Measurements from ENCODE around the gene OXLD1.

OXLD1 gene

DNA sequence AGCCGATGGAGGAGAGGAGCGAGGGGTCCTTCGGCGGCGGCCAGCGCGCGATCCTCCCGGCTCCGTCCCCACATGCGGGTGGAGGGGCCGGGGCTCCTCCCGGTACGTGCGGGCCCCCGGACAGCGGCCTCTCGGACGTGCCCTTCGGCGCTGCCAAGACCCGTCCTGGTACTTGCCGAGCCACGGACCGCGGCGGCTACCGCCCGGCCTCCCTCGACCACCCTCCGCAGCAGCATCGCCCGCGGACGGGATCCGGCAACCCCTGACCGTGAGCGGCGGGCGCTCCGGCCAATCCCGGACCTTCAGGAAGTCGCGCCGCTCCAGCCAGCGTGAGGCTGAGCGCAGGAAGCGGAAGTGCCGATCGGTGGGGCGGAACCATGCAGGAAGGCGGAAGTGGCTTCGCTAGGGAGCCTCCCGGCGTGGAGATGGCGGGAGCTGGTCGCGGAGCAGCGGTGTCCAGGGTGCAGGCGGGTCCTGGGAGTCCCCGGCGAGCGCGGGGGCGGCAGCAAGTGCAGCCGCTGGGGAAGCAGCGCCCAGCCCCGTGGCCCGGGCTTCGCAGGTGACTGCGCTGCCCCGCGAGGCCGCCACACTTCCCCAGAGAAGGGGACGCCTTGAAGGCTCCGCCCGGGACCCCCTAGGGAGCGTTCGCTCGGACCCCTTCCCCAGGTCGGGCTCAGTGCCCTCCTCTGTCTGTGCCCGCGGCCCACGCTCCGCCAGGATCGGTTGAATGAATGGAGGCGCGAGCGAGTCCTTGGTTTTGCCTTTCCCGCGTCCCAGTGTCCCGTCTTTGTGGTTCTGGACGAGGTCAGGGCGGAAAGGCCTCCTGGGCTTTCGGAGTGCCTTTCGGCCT, at the start of gene OXLD1, which contains the start of gene CCDC137:
TSS of gene OXLD1 (minus strand) at position 264 of the 850 bp plus-strand sequence. CDS start at position 236, 28 bp downstream.
TSS of gene CCDC137 (plus strand) at position 396 of the 850 bp plus-strand sequence. CDS start at position 426, 30 bp downstream.
- peak; percentile 86 for DNase-seq (ENCODE audit: low read depth)

GRCh38 chr17:81715107-81715871, 48.9 kb upstream of the OXLD1 start:
- DNase-seq (ENCODE audit: low read depth), result no peak

DNA sequence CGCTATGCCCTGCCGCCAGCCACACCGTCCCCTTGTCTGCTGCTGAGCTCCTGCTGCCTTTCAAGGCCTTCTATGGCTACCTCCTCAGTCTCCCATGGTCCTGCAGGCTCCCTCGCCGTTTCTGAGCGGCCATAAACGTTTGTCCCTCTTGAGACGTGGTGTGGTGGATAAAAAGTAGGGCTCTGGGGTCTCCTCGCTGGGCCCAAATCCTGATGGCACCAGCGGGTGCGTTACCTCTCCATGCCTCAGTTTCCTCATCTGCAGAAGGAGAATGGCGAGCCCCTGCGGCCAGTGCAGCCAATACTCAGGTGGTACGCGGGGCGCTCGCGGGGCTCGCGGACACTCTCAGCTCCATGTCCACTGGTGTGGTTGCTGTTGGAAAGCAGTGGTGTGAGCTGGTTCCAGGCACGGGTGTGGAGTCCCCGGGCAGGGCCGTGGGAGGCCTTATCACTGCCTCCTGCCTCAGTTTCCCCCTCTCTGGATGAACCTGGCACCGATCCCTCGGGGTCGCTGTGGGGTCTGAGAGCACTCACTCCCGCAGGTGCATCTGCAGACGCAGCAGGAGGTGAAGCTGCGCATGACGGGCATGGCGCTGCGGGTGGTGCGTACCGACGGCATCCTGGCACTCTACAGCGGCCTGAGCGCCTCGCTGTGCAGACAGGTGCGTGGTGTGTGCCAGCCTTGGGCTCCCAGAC, 48.2 kb upstream of the OXLD1 start:
- no peak for DNase-seq (ENCODE audit: low read depth)

DNA sequence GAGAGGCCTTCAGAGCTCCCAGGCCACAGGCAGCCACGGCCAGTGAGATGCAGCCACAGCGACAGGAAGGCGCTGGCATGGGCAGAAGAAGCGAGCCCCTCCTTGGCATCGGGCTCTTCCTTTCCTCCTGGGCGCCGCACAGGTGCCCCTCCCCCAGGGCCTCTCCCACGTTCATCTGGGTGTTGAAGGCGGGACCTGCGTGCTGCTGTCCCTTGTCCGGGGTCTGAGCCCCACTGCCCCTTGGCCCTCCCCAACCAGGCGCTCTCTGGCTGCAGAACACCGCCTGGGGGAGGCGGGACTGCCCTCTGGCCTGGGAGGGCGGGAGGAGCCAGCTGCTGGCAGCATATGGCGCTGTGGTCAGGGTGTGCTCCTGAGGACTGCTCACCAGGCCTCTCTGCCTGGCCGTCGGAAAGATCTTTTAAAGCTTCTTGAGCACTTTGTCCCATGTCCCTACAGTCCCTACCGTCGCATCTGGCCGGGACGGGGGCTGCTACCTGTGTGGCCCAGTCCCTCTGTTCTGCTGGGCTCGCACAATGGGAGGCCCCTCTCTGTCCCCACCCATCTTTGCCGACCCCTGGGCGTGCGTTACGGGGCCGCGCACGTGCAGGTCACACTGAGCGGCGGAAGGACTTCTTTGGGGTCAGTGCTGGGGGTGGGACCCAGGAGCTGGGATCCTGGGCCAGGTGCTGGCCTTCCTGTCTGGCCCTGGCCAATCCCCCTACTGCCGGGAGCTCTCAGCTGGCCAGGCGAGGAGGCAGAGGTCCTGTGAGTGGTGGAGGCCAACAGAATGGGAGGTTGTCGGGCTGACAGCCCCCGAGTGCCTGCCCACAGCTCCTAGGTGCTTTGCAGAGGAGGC, 47.4 kb upstream of the OXLD1 start:
- DNase-seq (ENCODE audit: low read depth), result no peak

GRCh38 chr17:81713004-81713555, 46.7 kb upstream of the OXLD1 start:
- no peak for DNase-seq (ENCODE audit: low read depth)

- no peak for DNase-seq (ENCODE audit: low read depth)
Measured at GRCh38 chr17:81712468-81713003, 46.1 kb upstream of the OXLD1 start.

DNA sequence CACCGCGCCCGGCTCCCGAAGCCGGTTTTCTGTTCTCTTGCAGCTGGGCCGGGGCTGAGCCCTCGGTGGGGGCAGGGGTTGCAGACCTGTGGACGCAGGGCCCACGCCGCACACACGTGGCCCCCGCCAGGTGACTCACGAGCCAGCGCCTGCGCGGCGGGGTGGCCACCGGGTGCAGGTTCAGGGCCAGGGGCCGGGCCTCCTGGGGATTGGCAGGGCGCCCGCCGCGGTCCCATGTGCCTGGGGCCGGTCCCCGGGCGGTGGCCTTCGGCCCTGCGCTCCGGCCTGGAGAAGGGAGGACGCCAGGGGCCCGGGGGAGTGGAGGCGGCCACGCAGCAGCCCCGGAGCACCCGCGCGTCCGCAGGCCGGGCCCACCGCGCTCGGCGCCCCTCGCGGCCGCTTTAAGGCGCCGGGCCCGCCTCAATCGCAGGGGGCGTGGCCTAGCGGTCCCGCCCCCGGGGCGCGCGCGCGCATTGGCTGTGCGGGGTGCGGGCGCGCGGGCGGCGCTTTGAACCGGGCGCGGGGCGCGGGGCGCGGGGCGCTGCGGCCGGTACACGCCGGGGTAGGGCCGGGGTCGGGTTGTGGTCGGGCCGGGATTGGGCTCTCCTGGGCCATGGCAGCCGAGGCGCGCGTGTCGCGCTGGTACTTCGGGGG, 45.5 kb upstream of the OXLD1 start, which contains the start of gene SLC25A10:
TSS of gene SLC25A10 (plus strand) at position 471 of the 654 bp plus-strand sequence. CDS start at position 614, 143 bp downstream.
- peak; percentile 69 for DNase-seq (ENCODE audit: low read depth)

DNA sequence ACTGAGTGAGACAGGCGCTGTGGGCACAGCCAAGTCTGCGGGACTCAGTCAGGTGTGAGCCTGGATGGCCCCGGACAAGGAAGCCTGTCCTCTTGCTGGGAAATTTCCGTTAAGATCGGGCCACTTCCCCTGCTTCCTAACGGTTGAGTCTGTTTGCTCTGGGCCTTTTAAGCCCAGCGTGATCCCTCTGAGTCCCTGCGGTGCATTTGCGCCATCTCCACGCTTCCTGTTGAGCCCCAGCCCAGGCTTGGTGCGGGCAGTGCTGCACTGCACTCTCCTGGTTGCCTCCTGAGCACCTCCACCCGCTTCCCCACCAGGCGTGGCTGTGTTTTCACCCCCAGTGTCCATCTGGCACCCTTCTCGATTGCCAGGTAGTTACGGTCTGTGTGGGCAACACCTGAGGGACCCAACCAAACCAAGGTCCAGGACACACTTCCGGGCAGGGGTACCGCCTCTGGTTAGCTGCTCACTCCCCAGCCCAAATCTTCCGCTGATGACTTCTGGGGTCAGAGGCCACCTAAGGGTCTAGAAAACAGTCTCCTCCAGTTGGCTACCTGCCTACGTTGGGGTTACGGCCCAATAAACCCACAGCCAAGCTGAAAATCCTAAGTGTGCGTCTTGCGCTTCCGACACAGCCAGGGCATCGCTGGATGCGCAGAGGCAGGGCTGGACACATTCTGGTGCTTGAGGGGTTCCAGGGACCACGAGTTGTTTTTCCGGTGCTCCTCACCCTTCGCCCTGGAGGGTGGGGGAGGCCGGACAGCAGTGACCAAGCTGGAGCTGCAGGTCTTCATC, 44.3 kb upstream of the OXLD1 start:
- no peak for DNase-seq (ENCODE audit: low read depth)

- DNase-seq (ENCODE audit: low read depth), result no peak
Measured at GRCh38 chr17:81708739-81709185, 42.4 kb upstream of the OXLD1 start.

GRCh38 chr17:81707725-81708646, 41.6 kb upstream of the OXLD1 start:
- no peak for DNase-seq (ENCODE audit: low read depth)

DNA sequence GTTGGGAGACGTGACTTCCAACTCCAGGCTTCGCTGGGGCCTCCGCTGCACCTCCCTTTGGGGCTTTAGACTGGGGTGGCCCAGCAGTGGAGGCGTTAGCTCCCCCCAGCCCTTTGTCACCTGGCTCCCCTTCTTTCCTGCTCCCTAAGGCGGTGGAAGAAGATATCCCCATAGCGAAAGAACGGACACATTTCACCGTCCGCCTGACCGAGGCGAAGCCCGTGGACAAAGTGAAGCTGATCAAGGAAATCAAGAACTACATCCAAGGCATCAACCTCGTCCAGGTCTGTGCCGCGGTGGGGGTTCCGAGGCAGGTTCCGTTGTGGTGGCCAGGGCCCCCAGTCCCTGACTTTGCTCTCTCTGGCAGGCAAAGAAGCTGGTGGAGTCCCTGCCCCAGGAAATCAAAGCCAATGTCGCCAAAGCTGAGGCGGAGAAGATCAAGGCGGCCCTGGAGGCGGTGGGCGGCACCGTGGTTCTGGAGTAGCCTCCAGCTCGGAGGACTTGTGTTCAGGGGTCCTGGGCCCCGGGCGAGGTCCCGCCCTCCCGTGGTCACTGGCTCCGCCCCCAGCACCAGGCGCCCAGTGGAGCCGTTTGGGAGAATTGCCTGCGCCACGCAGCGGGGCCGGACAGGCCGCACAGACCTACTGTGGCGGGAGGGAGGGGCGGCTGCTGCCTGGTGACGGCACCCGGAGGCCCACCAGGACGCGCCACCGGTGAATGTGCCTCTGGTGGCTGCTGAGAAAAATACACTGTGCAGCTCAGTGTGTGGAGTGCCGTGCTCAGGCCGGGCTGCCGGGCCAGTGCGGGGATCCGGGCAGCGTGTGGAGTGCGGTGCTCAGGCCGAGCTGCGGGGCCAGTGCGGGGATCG, 40.6 kb upstream of the OXLD1 start:
- no peak for DNase-seq (ENCODE audit: low read depth)

GRCh38 chr17:81706232-81706611, 39.8 kb upstream of the OXLD1 start:
- DNase-seq (ENCODE audit: low read depth), result no peak

DNA sequence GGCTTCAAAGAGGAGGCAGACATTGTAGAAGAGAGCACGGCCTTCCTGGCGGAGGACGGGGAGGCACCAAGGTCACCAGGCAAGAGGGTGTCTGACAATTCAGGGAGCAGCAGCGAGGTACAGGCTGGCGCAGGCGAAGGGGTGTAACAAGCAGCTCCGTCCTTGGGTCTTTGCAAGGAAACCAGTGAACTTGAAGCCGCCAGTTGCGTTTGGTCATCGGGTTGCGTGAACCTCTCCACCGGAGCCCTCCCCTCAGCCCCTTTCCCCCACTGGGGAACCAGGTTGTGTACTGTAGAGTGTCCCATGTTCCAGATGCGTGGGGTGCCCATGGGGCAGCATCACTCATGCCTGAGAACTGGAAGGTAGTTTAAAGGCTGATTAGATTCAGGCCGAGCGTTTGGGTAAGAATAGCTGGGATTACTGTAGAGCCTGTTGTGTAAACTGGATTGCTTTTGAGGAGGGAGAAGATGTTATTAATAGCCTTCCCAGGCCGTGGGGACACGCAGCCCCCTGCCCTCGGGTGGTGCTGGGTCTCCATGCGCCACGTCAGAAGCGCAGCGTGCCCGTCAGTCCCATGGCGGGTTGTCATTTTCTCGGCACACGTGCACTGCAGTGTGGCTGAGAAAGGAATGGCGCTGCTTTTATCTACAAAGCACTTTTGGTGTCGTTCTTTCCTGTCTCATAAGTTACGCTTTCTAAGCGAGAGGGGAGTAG, 39.3 kb upstream of the OXLD1 start:
- no peak for DNase-seq (ENCODE audit: low read depth)

- DNase-seq (ENCODE audit: low read depth), result no peak
Measured at GRCh38 chr17:81703747-81704654, 37.6 kb upstream of the OXLD1 start.

Data from stimulated activated CD8-positive, alpha-beta memory T cell treated with anti-CD3 and anti-CD28 coated beads, Interleukin-7, amount 100 ng/mL, for 24 hours (primary cell).